Psoas muscle (tissue), 8 donors: ENCODE measurements around the gene MECR. TPM values are rescaled to one million over a fixed set of nuclear protein-coding genes. Genes with fewer than 3 reads are reported as not detected.

Experiments
- ATAC-seq, 4 donors: fragments of 200-7000 bp; cut with Tn5 transposase; one replicate each; pipeline ENCODE4 v1.9.1; 2020; ENCODE audit warnings: moderate library complexity in 3 of 4, mild to moderate bottlenecking in 2 of 4
- DNase-seq, 2 donors: peaks; one replicate each; pipeline ENCODE4 v3.0.0-alpha.2; 2020
- H3K27ac ChIP-seq: fragments of 200-600 bp; one replicate; pipeline ENCODE4 v1.8.0; 2022
- H3K27me3 ChIP-seq, 3 donors: fragments of 200-600 bp in 1 of 3; one replicate each; pipeline versions ENCODE4 v1.6.1 to v1.8.0; 2013 to 2022; ENCODE audit warnings: low read length in 2 of 3, mild to moderate bottlenecking in 2 of 3, moderate library complexity in 1 of 3; ENCODE audit not compliant: insufficient read depth in 3 of 3
- H3K36me3 ChIP-seq, 2 donors: fragments of 200-600 bp in 1 of 2; one replicate each; pipeline versions ENCODE4 v1.6.1 to v1.8.0; 2013 to 2022; ENCODE audit warnings: low read depth in 1 of 2, mild to moderate bottlenecking in 1 of 2, moderate library complexity in 1 of 2; ENCODE audit not compliant: insufficient read depth in 1 of 2
- H3K4me1 ChIP-seq: fragments of 200-600 bp; one replicate; pipeline ENCODE4 v1.8.0; 2022
- H3K4me3 ChIP-seq: fragments of 200-600 bp; one replicate; pipeline ENCODE4 v1.8.0; 2022; ENCODE audit warnings: mild to moderate bottlenecking
- H3K9me3 ChIP-seq: fragments of 200-600 bp; one replicate; pipeline ENCODE4 v1.8.0; 2022
- WGBS, 3 donors: extraction: QIAGEN DNeasy Blood & Tissue Kit; methylation state at CpG; one replicate each; pipeline versions ENCODE4 v1.1.6 to v1.1.7; 2013; 5-methylcytosine and 5-hydroxymethylcytosine counted together
- intact Hi-C, 2 donors: fragments of 100-400 bp; cut with DNase I; formaldehyde crosslinking; loops; one replicate each; pipeline versions ENCODE4 v1.11.0 to v1.14.2; 2022
- polyA plus RNA-seq, 3 donors: library from polyadenylated mRNA; stranded (reverse); fragments of 200-250 nt; gene quantifications; one replicate each; pipeline ENCODE4 v1.2.3, GENCODE V29; 2013
- total RNA-seq, 4 donors: library from RNA; stranded (reverse); fragmentation: NEBNext Ultra II Directional in 2 of 4; extraction: Animal tissue kit (Norgen Biotek cat#: 25700) in 2 of 4; gene quantifications; one replicate each; pipeline versions ENCODE4 v1.2.1 to v1.2.4, GENCODE V29; 2021 to 2023
- TF ChIP-seq, protein P1 (sequence below): fragments of 200-600 bp; IDR thresholded peaks from one replicate; pipeline ENCODE4 v1.8.0; 2022; ENCODE audit warnings: antibody characterized with exemption
- donor health status: healthy with polysubstance abuse.
- donor health status: DM: no; HTN: no; CAD: no; lungs with moderate emphysema.
- donor health status: Bipolar disorder and iron deficiency.
- donor health status: healthy.
- donor health status: DM: yes; HTN: yes; CAD: no.
- donor health status: DM: no; HTN: no; CAD: no.
- donor health status: DM: no; HTN: no; CAD: no.
- donor health status: DM: yes; HTN: yes; CAD: no.

Gene MECR
- total and polyA plus RNA-seq, 7 donors = 22.7 to 42.6 (median 36.8) TPM

DNA sequence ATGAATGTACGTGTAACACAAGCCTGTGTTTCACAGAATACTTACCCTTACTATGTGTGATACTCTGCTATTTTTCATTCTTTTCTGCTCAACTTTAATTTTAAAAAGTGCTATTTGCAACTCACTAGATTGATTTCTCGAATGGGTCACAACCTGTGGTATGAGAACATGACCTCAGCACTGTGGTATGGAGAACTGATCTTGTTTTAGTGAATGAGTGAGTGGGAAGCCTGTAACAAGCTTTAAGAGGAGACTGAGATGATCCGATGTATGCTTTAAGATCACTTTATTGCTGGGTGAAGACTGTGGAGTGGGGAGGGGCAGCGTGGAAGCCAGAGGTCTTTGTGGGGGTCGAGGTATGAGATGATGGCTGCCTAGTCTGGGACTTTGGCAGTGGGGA lies 21.6 kb downstream of the MECR start:
- Histone ChIP-seq H3K9me3 (no peaks in the 10 kb centered on the region), H3K4me1 (peaks cover 3% of the 10 kb centered on the region), H3K27ac (no peak overlapping the region), H3K4me3 (no peak overlapping the region), H3K27me3 (no peaks in the 10 kb centered on the region), H3K36me3 (peaks cover 0 to 66% of the 10 kb centered on the region in 2 donors)
- TF ChIP-seq, protein P1, sequence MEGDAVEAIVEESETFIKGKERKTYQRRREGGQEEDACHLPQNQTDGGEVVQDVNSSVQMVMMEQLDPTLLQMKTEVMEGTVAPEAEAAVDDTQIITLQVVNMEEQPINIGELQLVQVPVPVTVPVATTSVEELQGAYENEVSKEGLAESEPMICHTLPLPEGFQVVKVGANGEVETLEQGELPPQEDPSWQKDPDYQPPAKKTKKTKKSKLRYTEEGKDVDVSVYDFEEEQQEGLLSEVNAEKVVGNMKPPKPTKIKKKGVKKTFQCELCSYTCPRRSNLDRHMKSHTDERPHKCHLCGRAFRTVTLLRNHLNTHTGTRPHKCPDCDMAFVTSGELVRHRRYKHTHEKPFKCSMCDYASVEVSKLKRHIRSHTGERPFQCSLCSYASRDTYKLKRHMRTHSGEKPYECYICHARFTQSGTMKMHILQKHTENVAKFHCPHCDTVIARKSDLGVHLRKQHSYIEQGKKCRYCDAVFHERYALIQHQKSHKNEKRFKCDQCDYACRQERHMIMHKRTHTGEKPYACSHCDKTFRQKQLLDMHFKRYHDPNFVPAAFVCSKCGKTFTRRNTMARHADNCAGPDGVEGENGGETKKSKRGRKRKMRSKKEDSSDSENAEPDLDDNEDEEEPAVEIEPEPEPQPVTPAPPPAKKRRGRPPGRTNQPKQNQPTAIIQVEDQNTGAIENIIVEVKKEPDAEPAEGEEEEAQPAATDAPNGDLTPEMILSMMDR = no peak
- ATAC-seq (peak in 1 of 4 donors; percentile 30), DNase-seq (no peak)
- intact Hi-C loops = no loop called here
- 76 to 90% (median 80%) methylated on average over 5 of the region's 5 CpGs for WGBS, 3 donors

DNA sequence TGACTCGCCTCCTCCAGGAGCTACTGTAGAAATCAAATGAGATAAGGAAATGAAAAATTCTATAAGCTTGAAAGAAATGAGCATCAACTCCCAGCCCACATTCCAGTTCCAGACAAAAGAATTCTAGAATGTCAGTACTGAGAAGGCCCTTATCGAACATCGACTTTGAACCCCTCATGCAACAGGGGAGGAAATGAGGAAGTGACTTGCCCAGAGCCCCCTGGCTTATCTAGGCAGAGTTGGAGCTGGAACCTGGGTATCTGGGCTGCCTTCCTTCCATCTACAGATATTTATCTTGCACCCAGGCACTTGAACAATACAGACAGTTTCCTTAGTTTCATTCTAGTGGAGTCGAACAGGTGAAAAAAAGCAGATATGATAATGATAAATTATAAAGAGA lies 22.3 kb downstream of the MECR start:
- H3K9me3 ChIP-seq = no peaks in the 10 kb centered on the region
- no peak for DNase-seq
- ATAC-seq = no peak
- TF ChIP-seq, protein P1 = no peak
- peaks cover 0 to 66% of the 10 kb centered on the region in 2 donors for H3K36me3 ChIP-seq
- H3K27me3 ChIP-seq = no peaks in the 10 kb centered on the region
- peaks cover 3% of the 10 kb centered on the region for H3K4me1 ChIP-seq
- intact Hi-C loops = no loop called here
- no peak overlapping the region for H3K4me3 ChIP-seq
- 87 to 90% (median 90%) methylated on average over 4 of the region's 4 CpGs for WGBS, 3 donors
- H3K27ac ChIP-seq = no peak overlapping the region

DNA sequence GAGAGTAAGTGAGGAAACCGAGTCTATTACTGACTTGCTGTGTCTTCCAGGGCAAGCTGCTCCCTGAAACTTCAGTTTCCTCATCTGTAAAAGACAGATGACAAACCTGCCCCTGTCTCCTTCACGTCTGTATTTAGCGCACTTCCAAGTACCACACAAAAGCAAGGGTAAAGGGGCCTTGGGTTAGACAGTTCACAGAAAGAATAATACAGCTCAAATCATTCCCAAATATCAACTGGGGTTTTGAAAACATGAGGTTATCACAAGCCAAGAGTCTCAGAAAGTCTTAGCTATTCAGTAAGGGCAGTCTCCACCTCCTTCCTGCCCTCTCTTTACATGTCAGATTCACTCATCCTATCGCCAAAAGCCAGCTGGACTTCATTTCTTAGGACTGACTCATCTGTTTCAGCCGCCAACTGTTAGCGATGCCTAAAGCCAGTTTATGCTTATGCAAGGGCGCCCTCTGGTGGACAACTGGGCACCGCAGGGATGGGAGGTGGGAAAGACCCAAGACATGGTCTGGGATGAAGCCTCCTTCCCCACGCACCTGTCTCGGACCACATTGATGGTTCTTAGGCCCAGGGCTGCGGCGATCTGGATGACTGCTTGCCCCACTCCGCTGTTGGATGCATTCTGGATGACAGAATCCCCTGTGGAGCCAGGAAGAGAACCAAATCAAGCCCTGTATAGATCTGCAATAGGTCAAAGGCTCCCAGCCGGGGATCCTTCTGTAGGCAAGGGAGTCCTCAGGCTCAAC lies 28.0 kb downstream of the MECR start:
- H3K4me3 ChIP-seq = no peak overlapping the region
- H3K27ac ChIP-seq = peak overlapping the region; percentile 80
- WGBS, 3 donors = 23 to 30% (median 24%) methylated on average over 14 of the region's 14 CpGs
- no peaks in the 10 kb centered on the region for H3K9me3 ChIP-seq
- intact Hi-C loops = loop anchor here (1.0 to 5.0 kb wide), 4 partner anchors 80 to 320 kb away; partner anchors contain the start of gene TMEM200B (in 1 of the 2)
- TF ChIP-seq, protein P1 = peak; percentile 98
- DNase-seq = peak; percentile 94 to 97
- peaks cover 11% of the 10 kb centered on the region for H3K4me1 ChIP-seq
- H3K27me3 ChIP-seq = no peaks in the 10 kb centered on the region
- peak; percentile 97 to 98 (median 98) for ATAC-seq
- peaks cover 5 to 80% of the 10 kb centered on the region in 2 donors for H3K36me3 ChIP-seq

DNA sequence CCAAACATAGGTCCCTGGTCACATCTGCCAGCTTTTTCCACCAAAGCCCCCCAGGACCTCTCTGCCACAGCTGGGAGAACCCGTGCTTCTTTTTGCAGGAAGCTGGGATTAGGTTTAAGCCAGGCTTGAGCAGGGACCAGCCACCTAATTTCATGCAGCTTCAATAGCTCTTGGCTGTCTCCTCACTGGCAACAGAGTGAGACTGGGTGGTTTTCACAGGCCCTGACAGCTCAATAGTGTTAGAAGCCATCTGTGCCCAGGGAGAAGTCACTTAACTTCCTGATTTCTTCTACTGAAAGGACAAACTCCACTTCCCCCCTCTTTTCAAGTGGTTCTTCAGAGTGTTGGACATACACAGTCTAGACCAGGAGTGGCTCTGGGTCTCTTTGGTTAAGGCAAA lies 28.7 kb downstream of the MECR start:
- TF ChIP-seq, protein P1 = no peak
- Histone ChIP-seq H3K27ac (peak overlapping the region; percentile 80), H3K4me3 (no peak overlapping the region), H3K27me3 (no peaks in the 10 kb centered on the region), H3K36me3 (peaks cover 5 to 80% of the 10 kb centered on the region in 2 donors), H3K9me3 (no peaks in the 10 kb centered on the region), H3K4me1 (peaks cover 11% of the 10 kb centered on the region)
- 37 to 43% (median 37%) methylated on average over 1 of the region's 1 CpG for WGBS, 3 donors
- intact Hi-C loops = loop anchor here (2.0 to 5.0 kb wide), 3 partner anchors 80 to 319 kb away; partner anchors contain the start of gene TMEM200B (in 1 of the 2)
- DNase-seq (no peak), ATAC-seq (peak in 1 of 4 donors; percentile 3)
